Kidney capillary endothelial cell (primary cell): ENCODE measurements around the gene YES1.

ENCODE experiments used
- DNase-seq: peaks from one replicate; pipeline ENCODE4 v3.0.0-alpha.2; 2018; ENCODE audit warnings: low spot score

Gene YES1

GRCh38 chr18:725646-726045 lies 86.4 kb downstream of the YES1 start:
- no peak for DNase-seq

GRCh38 chr18:723541-724080 lies 88.4 kb downstream of the YES1 start:
- DNase-seq: no peak

- no peak for DNase-seq
Measured at GRCh38 chr18:717003-717402, 95.0 kb downstream of the YES1 start.

GRCh38 chr18:715626-716025 lies 96.4 kb downstream of the YES1 start:
- DNase-seq: no peak

- DNase-seq: no peak
Measured at GRCh38 chr18:713135-713490, 98.9 kb downstream of the YES1 start.

- DNase-seq: peak; percentile 76
Measured at GRCh38 chr18:712401-713134, 99.5 kb downstream of the YES1 start, which contains the start of gene ENOSF1. ENOSF1 (minus strand) TSS chr18:712630; CDS start chr18:712587, 43 bp downstream.

- peak; percentile 53 for DNase-seq
Measured at GRCh38 chr18:711657-712400, 100.2 kb downstream of the YES1 start.

- no peak for DNase-seq
Measured at GRCh38 chr18:711310-711656, 100.8 kb downstream of the YES1 start.

GRCh38 chr18:710418-711300 lies 101.4 kb downstream of the YES1 start:
- no peak for DNase-seq

GRCh38 chr18:709771-710170 lies 102.3 kb downstream of the YES1 start:
- DNase-seq: no peak

GRCh38 chr18:708096-708495 lies 103.9 kb downstream of the YES1 start:
- no peak for DNase-seq

- DNase-seq: no peak
Measured at GRCh38 chr18:706405-706804, 105.6 kb downstream of the YES1 start.

- DNase-seq: no peak
Measured at GRCh38 chr18:703213-703967, 108.7 kb downstream of the YES1 start.

GRCh38 chr18:697800-698199 lies 114.2 kb downstream of the YES1 start:
- no peak for DNase-seq

GRCh38 chr18:697012-697411 lies 115.0 kb downstream of the YES1 start:
- no peak for DNase-seq

GRCh38 chr18:693466-694187 lies 118.4 kb downstream of the YES1 start:
- no peak for DNase-seq

GRCh38 chr18:692824-693223 lies 119.2 kb downstream of the YES1 start:
- no peak for DNase-seq

GRCh38 chr18:688323-688722 lies 123.7 kb downstream of the YES1 start:
- DNase-seq: no peak

GRCh38 chr18:686339-687111 lies 125.5 kb downstream of the YES1 start:
- no peak for DNase-seq

- no peak for DNase-seq
Measured at GRCh38 chr18:685438-685837, 126.6 kb downstream of the YES1 start.
